Measurements from ENCODE around the gene MICOS13. TPM values are rescaled to one million over a fixed set of nuclear protein-coding genes. Genes with fewer than 3 reads are reported as not detected.

MICOS13 gene
- total RNA-seq, 4 donors from 2014 or later: 30.3 to 73.5 (median 52.6) TPM

DNA sequence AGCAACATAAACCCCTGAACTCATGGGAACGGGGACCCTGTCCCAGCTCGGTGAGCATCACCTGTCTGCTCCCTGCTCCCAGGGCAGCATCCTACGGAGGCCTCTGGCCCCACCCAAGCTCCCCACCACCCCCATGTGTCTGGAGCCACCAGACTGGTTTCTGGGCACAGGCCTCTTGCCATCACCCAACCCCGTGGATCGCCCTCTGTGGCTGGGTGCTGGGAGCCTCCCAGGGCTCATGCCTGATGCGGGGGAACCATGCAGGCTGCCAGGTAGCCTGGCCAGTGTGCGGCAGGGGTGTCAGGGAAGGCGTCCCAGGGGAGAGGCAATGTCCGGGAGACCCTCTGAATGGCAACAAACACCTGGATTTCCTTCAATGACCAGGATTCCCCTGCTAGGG, 2.7 kb downstream of the MICOS13 start:
- peaks cover 11 to 15% (median 14%) of the 10 kb centered on the region in 4 donors for H3K4me1 ChIP-seq
- H3K36me3 ChIP-seq: no peaks in the 10 kb centered on the region
- TF ChIP-seq EP300 (IDR thresholded peaks at IDR 0.05; ENCODE audit: low read depth) (no peak), POLR2AphosphoS5 (IDR thresholded peaks at IDR 0.05) (no peak), POLR2A (IDR thresholded peaks at IDR 0.05) (no peak)
- TF ChIP-seq, protein P1, sequence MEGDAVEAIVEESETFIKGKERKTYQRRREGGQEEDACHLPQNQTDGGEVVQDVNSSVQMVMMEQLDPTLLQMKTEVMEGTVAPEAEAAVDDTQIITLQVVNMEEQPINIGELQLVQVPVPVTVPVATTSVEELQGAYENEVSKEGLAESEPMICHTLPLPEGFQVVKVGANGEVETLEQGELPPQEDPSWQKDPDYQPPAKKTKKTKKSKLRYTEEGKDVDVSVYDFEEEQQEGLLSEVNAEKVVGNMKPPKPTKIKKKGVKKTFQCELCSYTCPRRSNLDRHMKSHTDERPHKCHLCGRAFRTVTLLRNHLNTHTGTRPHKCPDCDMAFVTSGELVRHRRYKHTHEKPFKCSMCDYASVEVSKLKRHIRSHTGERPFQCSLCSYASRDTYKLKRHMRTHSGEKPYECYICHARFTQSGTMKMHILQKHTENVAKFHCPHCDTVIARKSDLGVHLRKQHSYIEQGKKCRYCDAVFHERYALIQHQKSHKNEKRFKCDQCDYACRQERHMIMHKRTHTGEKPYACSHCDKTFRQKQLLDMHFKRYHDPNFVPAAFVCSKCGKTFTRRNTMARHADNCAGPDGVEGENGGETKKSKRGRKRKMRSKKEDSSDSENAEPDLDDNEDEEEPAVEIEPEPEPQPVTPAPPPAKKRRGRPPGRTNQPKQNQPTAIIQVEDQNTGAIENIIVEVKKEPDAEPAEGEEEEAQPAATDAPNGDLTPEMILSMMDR (IDR thresholded peaks at IDR 0.05): no peak
- 86% methylated on average over 9 of the region's 9 CpGs; no CpG with 5 or more reads in 1 of the 2 donors for WGBS, 2 donors (ENCODE audit: low coverage in 1 of 2)
- in situ Hi-C loops (cut with MboI; ENCODE audit: low pct_ligation_motif_present in 1 of 4, low pct_unique_long_range_greater_than_20kb in 1 of 4, low sequenced_read_pairs in 3 of 4): no loop called here
- H3K9me3 ChIP-seq: no peaks in the 10 kb centered on the region
- DNase-seq: no peak
- H3K4me3 ChIP-seq: no peak overlapping the region
- H3K27me3 ChIP-seq: no peaks in the 10 kb centered on the region
- no peak overlapping the region for H3K27ac ChIP-seq
- intact Hi-C loops (cut with DNase I; ENCODE audit: low total_unique reads): no loop called here

DNA sequence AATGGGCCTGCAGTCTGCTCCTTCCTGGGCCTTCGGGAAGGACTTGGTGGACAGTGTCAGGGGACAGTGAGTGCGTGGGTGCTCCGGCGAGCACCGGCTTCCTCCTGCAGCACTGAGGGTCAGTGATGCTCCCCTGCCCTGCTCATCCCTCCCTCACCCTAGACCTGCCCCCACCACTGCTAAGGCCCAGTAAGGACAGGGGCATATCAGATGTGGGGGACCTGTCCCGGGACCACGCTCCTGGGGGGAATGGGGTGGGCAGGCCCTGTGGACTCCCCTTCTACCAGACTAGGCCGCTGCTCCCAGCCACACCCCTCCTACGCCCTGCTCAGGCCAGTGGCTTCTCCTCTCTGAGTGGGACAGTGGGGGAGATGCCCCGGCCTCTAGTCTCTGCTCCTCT, 3.2 kb downstream of the MICOS13 start:
- no peak for DNase-seq
- WGBS, 2 donors (ENCODE audit: low coverage in 1 of 2): 87% methylated on average over 10 of the region's 10 CpGs; no CpG with 5 or more reads in 1 of the 2 donors
- Histone ChIP-seq H3K4me1 (peaks cover 11 to 15% (median 14%) of the 10 kb centered on the region in 4 donors), H3K9me3 (no peaks in the 10 kb centered on the region), H3K27me3 (no peaks in the 10 kb centered on the region), H3K36me3 (no peaks in the 10 kb centered on the region), H3K27ac (no peak overlapping the region), H3K4me3 (no peak overlapping the region)
- TF ChIP-seq EP300 (IDR thresholded peaks at IDR 0.05; ENCODE audit: low read depth) (no peak), POLR2A (IDR thresholded peaks at IDR 0.05) (no peak), POLR2AphosphoS5 (IDR thresholded peaks at IDR 0.05) (no peak)
- TF ChIP-seq, protein P1 (IDR thresholded peaks at IDR 0.05): no peak
- intact Hi-C loops (cut with DNase I; ENCODE audit: low total_unique reads): no loop called here
- in situ Hi-C loops (cut with MboI; ENCODE audit: low pct_ligation_motif_present in 1 of 4, low pct_unique_long_range_greater_than_20kb in 1 of 4, low sequenced_read_pairs in 3 of 4): no loop called here

GRCh38 chr19:5676772-5677105, 3.6 kb downstream of the MICOS13 start:
- H3K27ac ChIP-seq: no peak overlapping the region
- no peaks in the 10 kb centered on the region for H3K36me3 ChIP-seq
- peaks cover 11 to 15% (median 14%) of the 10 kb centered on the region in 4 donors for H3K4me1 ChIP-seq
- DNase-seq: no peak
- no peak for TF ChIP-seq EP300 (IDR thresholded peaks at IDR 0.05; ENCODE audit: low read depth)
- no peaks in the 10 kb centered on the region for H3K9me3 ChIP-seq
- intact Hi-C loops (cut with DNase I; ENCODE audit: low total_unique reads): no loop called here
- no peaks in the 10 kb centered on the region for H3K27me3 ChIP-seq
- in situ Hi-C loops (cut with MboI; ENCODE audit: low pct_ligation_motif_present in 1 of 4, low pct_unique_long_range_greater_than_20kb in 1 of 4, low sequenced_read_pairs in 3 of 4): no loop called here
- 60% methylated on average over 11 of the region's 13 CpGs; no CpG with 5 or more reads in 1 of the 2 donors for WGBS, 2 donors (ENCODE audit: low coverage in 1 of 2)
- H3K4me3 ChIP-seq: no peak overlapping the region

DNA sequence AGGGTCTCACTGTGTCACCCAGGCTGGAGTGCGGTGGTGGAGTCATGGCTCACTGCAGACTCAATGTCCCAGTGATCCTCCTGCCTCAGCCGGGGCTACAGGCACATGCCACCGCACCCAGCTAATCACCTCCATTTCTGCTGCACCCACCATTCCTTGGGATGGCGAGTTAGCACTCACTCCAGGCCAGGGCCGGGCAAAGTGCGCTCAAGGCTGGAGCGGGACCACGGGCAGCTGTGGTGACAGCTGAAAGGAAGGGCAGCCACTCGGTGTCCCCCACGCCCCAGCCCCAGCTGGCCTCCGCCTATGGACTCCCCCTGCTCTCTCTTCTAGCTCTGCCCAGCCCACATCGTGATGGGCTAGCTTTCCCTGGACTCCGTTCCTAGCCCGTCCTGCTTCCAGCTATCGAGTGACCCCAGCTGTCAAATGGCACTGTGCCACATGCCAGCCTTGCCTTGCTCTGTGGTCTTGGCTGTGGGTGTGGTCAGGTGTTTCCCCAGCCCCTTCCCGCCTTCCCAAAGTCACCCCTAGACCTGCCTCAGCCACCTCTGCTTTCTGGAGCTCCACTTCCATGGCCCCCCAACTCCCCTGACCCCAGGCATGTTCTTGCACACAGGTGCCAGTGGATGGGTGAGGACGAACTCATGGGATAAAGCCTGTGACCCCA, 4.1 kb downstream of the MICOS13 start:
- 60% methylated on average over 17 of the region's 17 CpGs; no CpG with 5 or more reads in 1 of the 2 donors for WGBS, 2 donors (ENCODE audit: low coverage in 1 of 2)
- DNase-seq: no peak
- Histone ChIP-seq H3K4me1 (peaks cover 11 to 14% (median 13%) of the 10 kb centered on the region in 4 donors), H3K9me3 (no peaks in the 10 kb centered on the region), H3K27me3 (no peaks in the 10 kb centered on the region), H3K36me3 (no peaks in the 10 kb centered on the region), H3K27ac (no peak overlapping the region), H3K4me3 (no peak overlapping the region)
- intact Hi-C loops (cut with DNase I; ENCODE audit: low total_unique reads): no loop called here
- TF ChIP-seq POLR2A (IDR thresholded peaks at IDR 0.05) (no peak), POLR2AphosphoS5 (IDR thresholded peaks at IDR 0.05) (no peak), EP300 (IDR thresholded peaks at IDR 0.05; ENCODE audit: low read depth) (no peak)
- TF ChIP-seq, protein P1 (IDR thresholded peaks at IDR 0.05): no peak
- in situ Hi-C loops (cut with MboI; ENCODE audit: low pct_ligation_motif_present in 1 of 4, low pct_unique_long_range_greater_than_20kb in 1 of 4, low sequenced_read_pairs in 3 of 4): no loop called here
